WTC11 (cell line): ENCODE data around the gene TTLL11. TPM values are rescaled to one million over a fixed set of nuclear protein-coding genes. Genes with fewer than 3 reads are reported as not detected.
A peak's percentile ranks its signal among the peaks of the same experiment; 100 is the strongest.

ENCODE experiments used
- ATAC-seq: fragments of 200-7000 bp; cut with Tn5 transposase; 2 replicates; pipeline ENCODE4 v1.10.0; 2021; ENCODE audit warnings: mild to moderate bottlenecking, moderate library complexity
- CTCF ChIA-PET: fragments of 300-600 bp; sonication (Branson Sonifier 250); formaldehyde crosslinking; loops from one replicate; lab custom pipeline; 2021; ENCODE audit warnings: antibody characterized with exemption; lab: Charles Lee
- POLR2A ChIA-PET: fragments of 350-600 bp; sonication (Branson Sonifier 250); formaldehyde crosslinking; loops from one replicate; lab custom pipeline; 2021; ENCODE audit warnings: antibody characterized with exemption; lab: Charles Lee
- DNase-seq: peaks from one replicate; pipeline ENCODE4 v3.0.0; 2021; ENCODE audit warnings: low spot score
- H3K27ac Mint-ChIP-seq: 2 replicates; pipeline ENCODE4 v1.8.0; 2021; ENCODE audit warnings: mixed read lengths
- H3K27me3 Mint-ChIP-seq: 2 replicates; pipeline ENCODE4 v1.8.0; 2021; ENCODE audit warnings: low read depth, mild to moderate bottlenecking, moderate library complexity, mixed read lengths
- H3K36me3 Mint-ChIP-seq: 2 replicates; pipeline ENCODE4 v1.8.0; 2021; ENCODE audit warnings: mixed read lengths
- H3K4me1 Mint-ChIP-seq: 2 replicates; pipeline ENCODE4 v1.8.0; 2022; ENCODE audit warnings: mixed read lengths
- H3K4me3 Mint-ChIP-seq: 2 replicates; pipeline ENCODE4 v1.8.0; 2021; ENCODE audit warnings: mild to moderate bottlenecking, moderate library complexity, mixed read lengths
- H3K9me3 Mint-ChIP-seq: 2 replicates; pipeline ENCODE4 v1.8.0; 2021; ENCODE audit warnings: mixed read lengths
- AFF4 ChIP-seq: sonication (generic); formaldehyde crosslinking; IDR thresholded peaks from 2 replicates; pipeline ENCODE4 v1.8.1; 2023; ENCODE audit warnings: mild to moderate bottlenecking, missing genetic modification reagents, borderline replicate concordance
- CREB1 ChIP-seq: sonication (generic); formaldehyde crosslinking; IDR thresholded peaks from 2 replicates; pipeline ENCODE4 v1.8.0; 2023; ENCODE audit warnings: mild to moderate bottlenecking, missing genetic modification reagents
- CTCF ChIP-seq: fragments of 200-600 bp; IDR thresholded peaks from 2 replicates; pipeline ENCODE4 v1.8.0; 2022; ENCODE audit warnings: antibody characterized with exemption
- E2F5 ChIP-seq: sonication (generic); formaldehyde crosslinking; IDR thresholded peaks from 2 replicates; pipeline ENCODE4 v1.8.1; 2022; ENCODE audit warnings: mild to moderate bottlenecking, moderate library complexity, missing genetic modification reagents
- ESRRA ChIP-seq: sonication (generic); formaldehyde crosslinking; IDR thresholded peaks from 2 replicates; pipeline ENCODE4 v1.8.1; 2022; ENCODE audit warnings: mild to moderate bottlenecking, missing genetic modification reagents, borderline replicate concordance
- FOXP1 ChIP-seq: sonication (generic); formaldehyde crosslinking; IDR thresholded peaks from 2 replicates; pipeline ENCODE4 v1.8.0; 2022; ENCODE audit warnings: missing genetic modification reagents, mild to moderate bottlenecking, moderate library complexity, borderline replicate concordance
- KAT7 ChIP-seq: sonication (generic); formaldehyde crosslinking; IDR thresholded peaks from 2 replicates; pipeline ENCODE4 v1.8.1; 2023; ENCODE audit warnings: missing genetic modification reagents, mild to moderate bottlenecking, borderline replicate concordance
- MLX ChIP-seq: sonication (generic); formaldehyde crosslinking; IDR thresholded peaks from 2 replicates; pipeline ENCODE4 v1.8.1; 2023; ENCODE audit warnings: mild to moderate bottlenecking, missing genetic modification reagents, moderate library complexity
- SMAD3 ChIP-seq: sonication (generic); formaldehyde crosslinking; IDR thresholded peaks from 2 replicates; pipeline ENCODE4 v1.8.0; 2022; ENCODE audit warnings: missing genetic modification reagents, mild to moderate bottlenecking, borderline replicate concordance
- SMAD4 ChIP-seq: sonication (generic); formaldehyde crosslinking; IDR thresholded peaks from 2 replicates; pipeline ENCODE4 v1.8.0; 2022; ENCODE audit warnings: mild to moderate bottlenecking, missing genetic modification reagents
- TCF7 ChIP-seq: sonication (generic); formaldehyde crosslinking; IDR thresholded peaks from 2 replicates; pipeline ENCODE4 v1.8.0; 2022; ENCODE audit warnings: mild to moderate bottlenecking, low read depth, missing genetic modification reagents, moderate library complexity
- TEAD1 ChIP-seq: sonication (generic); formaldehyde crosslinking; IDR thresholded peaks from 2 replicates; pipeline ENCODE4 v1.8.0; 2022; ENCODE audit warnings: mild to moderate bottlenecking, missing genetic modification reagents
- ZBTB43 ChIP-seq: sonication (generic); formaldehyde crosslinking; IDR thresholded peaks from 2 replicates; pipeline ENCODE4 v1.8.1; 2023; ENCODE audit warnings: mild to moderate bottlenecking, missing genetic modification reagents
- ZNF263 ChIP-seq: sonication (generic); formaldehyde crosslinking; IDR thresholded peaks from 2 replicates; pipeline ENCODE4 v1.8.1; 2022; ENCODE audit warnings: low read depth, mild to moderate bottlenecking, moderate library complexity, missing genetic modification reagents
- ZNF281 ChIP-seq: sonication (generic); formaldehyde crosslinking; IDR thresholded peaks from 2 replicates; pipeline ENCODE4 v1.8.0; 2023; ENCODE audit warnings: mild to moderate bottlenecking, missing genetic modification reagents
- ZNF423 ChIP-seq: fragments of 250-450 bp; sonication (Bioruptor Pico); IDR thresholded peaks from 2 replicates; pipeline ENCODE4 v2.1.2; 2022; ENCODE audit warnings: mild to moderate bottlenecking, moderate library complexity
- ZNF512 ChIP-seq: sonication (generic); formaldehyde crosslinking; IDR thresholded peaks from 2 replicates; pipeline ENCODE4 v1.8.1; 2022; ENCODE audit warnings: missing genetic modification reagents, borderline replicate concordance
- ZNF671 ChIP-seq: fragments of 250-450 bp; sonication (Bioruptor Pico); IDR thresholded peaks from 2 replicates; pipeline ENCODE4 v1.8.0; 2021; ENCODE audit warnings: mild to moderate bottlenecking
- total RNA-seq: library from RNA; stranded (reverse); gene quantifications from 3 replicates; pipeline ENCODE4 v1.2.3, GENCODE V29; 2021

Gene TTLL11
- total RNA-seq, 1 experiment from 2014 or later: 1.1 TPM

- TF ChIP-seq ZNF512: no peak
- no peak for TF ChIP-seq ZBTB43 (CRISPR knock-in tag)
- no peak for TF ChIP-seq MLX (CRISPR knock-in tag)
- TF ChIP-seq SMAD3 (CRISPR knock-in tag): no peak
- 0 out of 2 replicates have a peak, but pooled peaks have one; percentile 18 for TF ChIP-seq FOXP1 (CRISPR knock-in tag)
- no peak for TF ChIP-seq ZNF263 (CRISPR knock-in tag)
- 0 out of 2 replicates have a peak, but pooled peaks have one; percentile 8 for TF ChIP-seq ZNF281 (CRISPR knock-in tag)
- TF ChIP-seq, all 79 proteins: peak for 4
Measured at GRCh38 chr9:122125509-122126330, 32.6 kb upstream of the TTLL11 start (continued).

- H3K4me3 Mint-ChIP-seq: peak overlapping the region; percentile 73
- ChIA-PET CTCF (interaction anchor here (0.6 to 24.3 kb wide), 50 partner anchors 10 to 711 kb away, joined by 3 to 627 read pairs (median 6); partner anchors contain the start of genes LHX6, MORN5, MRRF and NDUFA8), POLR2A (interaction anchor here (1.0 kb wide), 1 partner anchor 101 kb away, joined by 3 read pairs; no protein-coding TSS in a partner anchor)
- no peak overlapping the region for H3K27ac Mint-ChIP-seq
- H3K9me3 Mint-ChIP-seq: no peaks in the 10 kb centered on the region
- ATAC-seq (peak; percentile 59), DNase-seq (peak; percentile 84)
- peaks cover 22% of the 10 kb centered on the region for H3K4me1 Mint-ChIP-seq
- H3K27me3 Mint-ChIP-seq: peaks cover 38% of the 10 kb centered on the region
- H3K36me3 Mint-ChIP-seq: no peaks in the 10 kb centered on the region
- TF ChIP-seq ZNF423 (CRISPR knock-in tag) (no peak), CTCF (peak; percentile 88)
- TF ChIP-seq, all 79 proteins: peak for 1
Measured at GRCh38 chr9:122125158-122125508, 32.0 kb upstream of the TTLL11 start.

- CTCF ChIA-PET: interaction anchor here (0.6 to 24.3 kb wide), 49 partner anchors 9 to 711 kb away, joined by 3 to 627 read pairs (median 6); partner anchors contain the start of genes LHX6, MORN5, MRRF and NDUFA8
- no peaks in the 10 kb centered on the region for H3K9me3 Mint-ChIP-seq
- ATAC-seq (no peak), DNase-seq (no peak)
- H3K4me3 Mint-ChIP-seq: no peak overlapping the region
- peaks cover 24% of the 10 kb centered on the region for H3K4me1 Mint-ChIP-seq
- no peaks in the 10 kb centered on the region for H3K36me3 Mint-ChIP-seq
- no peak overlapping the region for H3K27ac Mint-ChIP-seq
- POLR2A ChIA-PET: interaction anchor here (1.0 to 1.9 kb wide), 2 partner anchors 25 to 102 kb away, joined by 3 to 6 read pairs; no protein-coding TSS in a partner anchor
- H3K27me3 Mint-ChIP-seq: peaks cover 38% of the 10 kb centered on the region
- TF ChIP-seq TCF7 (CRISPR knock-in tag): no peak
- no peak for TF ChIP-seq TEAD1 (CRISPR knock-in tag)
- TF ChIP-seq AFF4 (CRISPR knock-in tag): no peak
- no peak for TF ChIP-seq SMAD4 (CRISPR knock-in tag)
- TF ChIP-seq ZNF423 (CRISPR knock-in tag): no peak
- no peak for TF ChIP-seq E2F5 (CRISPR knock-in tag)
- no peak for TF ChIP-seq CREB1 (CRISPR knock-in tag)
- TF ChIP-seq KAT7 (CRISPR knock-in tag): no peak
- no peak for TF ChIP-seq ZNF671 (CRISPR knock-in tag)
- no peak for TF ChIP-seq ESRRA (CRISPR knock-in tag)
Measured at GRCh38 chr9:122124528-122124927, 31.4 kb upstream of the TTLL11 start.
